GM23338 (cell line): Measurements from ENCODE around the gene RTEL1. TPM values are rescaled to one million over a fixed set of nuclear protein-coding genes. Genes with fewer than 3 reads are reported as not detected.

Source experiments
- ATAC-seq: fragments of 200-7000 bp; cut with Tn5 transposase; 3 replicates; pipeline ENCODE4 v1.9.1; 2020
- DNase-seq: peaks from one replicate; pipeline ENCODE4 v3.0.0-alpha.2; 2015; ENCODE audit warnings: low spot score
- H2AFZ ChIP-seq: fragments of 200-600 bp; sonication (generic); 2 replicates; pipeline ENCODE4 v1.8.0; 2016; ENCODE audit warnings: antibody characterized with exemption, mild to moderate bottlenecking, moderate library complexity
- H3F3A ChIP-seq: fragments of 200-600 bp; sonication (generic); replicated peaks from 2 replicates; pipeline ENCODE4 v1.8.0; 2017; ENCODE audit warnings: antibody characterized with exemption, mixed run types, low read depth
- H3K27ac ChIP-seq: fragments of 200-600 bp; sonication (generic); 2 replicates; pipeline ENCODE4 v1.6.1; 2016; ENCODE audit warnings: low read depth
- H3K27me3 ChIP-seq: fragments of 200-600 bp; sonication (generic); 2 replicates; pipeline ENCODE4 v1.8.0; 2016; ENCODE audit warnings: mild to moderate bottlenecking, mixed run types, moderate library complexity; ENCODE audit not compliant: insufficient read depth
- H3K36me3 ChIP-seq: fragments of 200-600 bp; sonication (generic); 2 replicates; pipeline ENCODE4 v1.8.0; 2016; ENCODE audit warnings: mild to moderate bottlenecking; ENCODE audit not compliant: insufficient read depth
- H3K4me1 ChIP-seq: fragments of 200-600 bp; sonication (generic); 2 replicates; pipeline ENCODE4 v1.8.0; 2016; ENCODE audit warnings: mild to moderate bottlenecking, moderate library complexity; ENCODE audit not compliant: insufficient read depth
- H3K4me2 ChIP-seq: fragments of 200-600 bp; sonication (generic); 2 replicates; pipeline ENCODE4 v1.7.1; 2017; ENCODE audit warnings: mixed run types
- H3K4me3 ChIP-seq: fragments of 200-600 bp; sonication (generic); 2 replicates; pipeline ENCODE4 v1.6.1; 2016; ENCODE audit warnings: mixed run types
- H3K79me2 ChIP-seq: fragments of 200-600 bp; sonication (generic); replicated peaks from 2 replicates; pipeline ENCODE4 v1.8.0; 2017; ENCODE audit warnings: mild to moderate bottlenecking; ENCODE audit not compliant: insufficient read depth
- H3K9me2 ChIP-seq: fragments of 200-600 bp; sonication (generic); 2 replicates; pipeline ENCODE4 v1.8.0; 2017; ENCODE audit not compliant: insufficient read depth
- H4K20me1 ChIP-seq: fragments of 200-600 bp; sonication (generic); replicated peaks from 2 replicates; pipeline ENCODE4 v1.8.0; 2017; ENCODE audit warnings: mild to moderate bottlenecking; ENCODE audit not compliant: insufficient read depth
- H3K27ac Mint-ChIP-seq: 2 replicates; pipeline ENCODE4 v1.8.0; 2020; ENCODE audit warnings: inconsistent platforms, mild to moderate bottlenecking, moderate library complexity, mixed read lengths
- H3K27me3 Mint-ChIP-seq: 3 replicates; pipeline ENCODE4 v1.8.0; 2022; ENCODE audit warnings: low read depth, mild to moderate bottlenecking, moderate library complexity, mixed read lengths, inconsistent platforms; ENCODE audit not compliant: insufficient read depth, poor library complexity
- H3K36me3 Mint-ChIP-seq: 3 replicates; pipeline ENCODE4 v1.8.0; 2021; ENCODE audit warnings: low read depth, mild to moderate bottlenecking, inconsistent platforms, moderate library complexity, mixed read lengths
- H3K4me1 Mint-ChIP-seq: 3 replicates; pipeline ENCODE4 v1.8.0; 2020; ENCODE audit warnings: mild to moderate bottlenecking, inconsistent platforms, mixed read lengths
- H3K4me3 Mint-ChIP-seq: 3 replicates; pipeline ENCODE4 v1.8.0; 2021; ENCODE audit warnings: moderate library complexity, mild to moderate bottlenecking, inconsistent platforms, mixed read lengths
- H3K9me3 Mint-ChIP-seq: 3 replicates; pipeline ENCODE4 v1.8.0; 2020; ENCODE audit warnings: moderate library complexity, mild to moderate bottlenecking, inconsistent platforms, mixed read lengths
- CREB1 ChIP-seq: fragments of 250-450 bp; sonication (Bioruptor Pico); IDR thresholded peaks from 2 replicates; pipeline ENCODE4 v1.5.0; 2020; ENCODE audit warnings: low read depth, mild to moderate bottlenecking, moderate library complexity
- EZH2 ChIP-seq: fragments of 200-600 bp; sonication (generic); IDR thresholded peaks from one replicate; pipeline ENCODE4 v1.8.0; 2017; ENCODE audit warnings: antibody characterized with exemption, mild to moderate bottlenecking, low read depth; ENCODE audit not compliant: unreplicated experiment
- EZH2phosphoT487 ChIP-seq: fragments of 200-600 bp; sonication (generic); IDR thresholded peaks from one replicate; pipeline ENCODE4 v1.8.1; 2018; ENCODE audit warnings: antibody characterized with exemption; ENCODE audit not compliant: unreplicated experiment
- NANOG ChIP-seq: IDR thresholded peaks from 2 replicates; pipeline ENCODE4 v1.6.1; 2016; ENCODE audit warnings: antibody characterized with exemption, borderline replicate concordance
- POLR2AphosphoS5 ChIP-seq: IDR thresholded peaks from 2 replicates; pipeline ENCODE4 v1.6.1; 2016; ENCODE audit warnings: antibody characterized with exemption, low read depth
- STAT1 ChIP-seq: IDR thresholded peaks from one replicate; pipeline ENCODE4 v1.6.1; 2016; ENCODE audit warnings: antibody characterized with exemption; ENCODE audit not compliant: unreplicated experiment
- ZNF114 ChIP-seq: fragments of 250-450 bp; sonication (Bioruptor Pico); IDR thresholded peaks from 2 replicates; pipeline ENCODE4 v1.5.0; 2020; ENCODE audit warnings: mild to moderate bottlenecking, moderate library complexity
- polyA plus RNA-seq: library from polyadenylated mRNA; unstranded; fragments of >200 nt; fragmentation: Nextera tagmentation; extraction: Ambion mirVana; gene quantifications from 2 replicates; pipeline ENCODE4 v1.2.1, GENCODE V29; 2016
- total RNA-seq: library from RNA; depleted of rRNA; stranded (reverse); fragments of >200 nt; shearing (Covaris generic); gene quantifications from 2 replicates; pipeline ENCODE4 v1.2.3, GENCODE V29; 2014
- TF ChIP-seq, protein P1 (sequence below), 2 experiments: fragments of 200-600 bp in 1 of 2; sonication (generic) in 1 of 2; conservative IDR thresholded peaks; 2 replicates each; pipeline versions ENCODE4 v1.5.1 to v1.6.1; 2016 to 2017; ENCODE audit warnings: antibody characterized with exemption in 2 of 2, low read depth in 2 of 2, mild to moderate bottlenecking in 2 of 2, moderate library complexity in 1 of 2
- TF ChIP-seq, protein P2 (sequence below): IDR thresholded peaks from one replicate; pipeline ENCODE4 v1.6.1; 2018; ENCODE audit warnings: antibody characterized with exemption; ENCODE audit not compliant: unreplicated experiment
- TF ChIP-seq, protein P3 (sequence below): IDR thresholded peaks from 2 replicates; pipeline ENCODE4 v1.6.1; 2016; ENCODE audit warnings: antibody characterized with exemption

The RTEL1 gene
- total and polyA plus RNA-seq, 2 experiments from 2014 or later, result 14.2 to 34.5 TPM

DNA sequence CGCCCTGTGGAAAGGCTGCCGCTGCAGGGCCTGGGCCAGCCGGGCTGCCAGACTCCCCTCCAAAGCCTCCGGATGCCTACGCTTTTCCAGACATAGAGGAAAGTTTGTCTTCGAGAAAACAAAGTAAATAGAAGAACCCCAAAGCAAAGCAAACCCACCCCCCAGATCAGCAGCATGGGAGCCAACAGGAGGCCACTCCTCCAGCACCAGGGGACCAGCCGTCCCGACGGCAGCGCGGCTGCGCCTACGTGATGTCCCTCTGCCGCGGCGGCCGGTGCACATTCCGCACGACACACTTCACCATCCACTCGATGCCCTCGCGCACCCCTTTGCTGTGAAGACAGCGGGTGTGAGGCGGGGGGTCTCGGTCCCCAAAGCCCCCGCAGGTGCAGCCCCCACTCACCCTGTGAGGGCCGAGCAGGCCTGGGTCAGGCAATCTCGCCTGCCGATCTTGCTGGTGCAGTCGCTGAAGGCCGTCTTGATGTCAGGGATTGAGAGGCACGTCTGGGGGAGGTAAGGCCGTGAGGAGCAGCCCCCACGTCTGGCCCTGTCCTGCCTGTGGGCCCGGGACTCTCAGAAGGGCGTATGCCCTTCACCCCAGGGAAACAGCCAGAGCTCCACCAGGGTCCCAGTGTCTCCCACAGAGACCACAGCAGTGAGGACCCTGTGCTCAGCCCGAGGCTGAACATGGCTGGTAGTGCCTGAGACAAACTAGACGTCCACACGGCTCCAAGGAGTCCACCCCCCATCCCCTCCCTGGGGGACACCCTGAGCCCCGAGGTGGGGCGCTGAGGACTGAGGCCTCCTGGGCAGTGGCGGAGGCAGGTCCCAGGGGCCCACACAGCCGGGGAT is 42.3 kb downstream of the RTEL1 start:
- no peak for ATAC-seq
- H4K20me1 ChIP-seq, result no peaks in the 10 kb centered on the region; the same call in 1 of the 2 replicates
- no peak for TF ChIP-seq ZNF114 (CRISPR knock-in tag)
- TF ChIP-seq, protein P1, sequence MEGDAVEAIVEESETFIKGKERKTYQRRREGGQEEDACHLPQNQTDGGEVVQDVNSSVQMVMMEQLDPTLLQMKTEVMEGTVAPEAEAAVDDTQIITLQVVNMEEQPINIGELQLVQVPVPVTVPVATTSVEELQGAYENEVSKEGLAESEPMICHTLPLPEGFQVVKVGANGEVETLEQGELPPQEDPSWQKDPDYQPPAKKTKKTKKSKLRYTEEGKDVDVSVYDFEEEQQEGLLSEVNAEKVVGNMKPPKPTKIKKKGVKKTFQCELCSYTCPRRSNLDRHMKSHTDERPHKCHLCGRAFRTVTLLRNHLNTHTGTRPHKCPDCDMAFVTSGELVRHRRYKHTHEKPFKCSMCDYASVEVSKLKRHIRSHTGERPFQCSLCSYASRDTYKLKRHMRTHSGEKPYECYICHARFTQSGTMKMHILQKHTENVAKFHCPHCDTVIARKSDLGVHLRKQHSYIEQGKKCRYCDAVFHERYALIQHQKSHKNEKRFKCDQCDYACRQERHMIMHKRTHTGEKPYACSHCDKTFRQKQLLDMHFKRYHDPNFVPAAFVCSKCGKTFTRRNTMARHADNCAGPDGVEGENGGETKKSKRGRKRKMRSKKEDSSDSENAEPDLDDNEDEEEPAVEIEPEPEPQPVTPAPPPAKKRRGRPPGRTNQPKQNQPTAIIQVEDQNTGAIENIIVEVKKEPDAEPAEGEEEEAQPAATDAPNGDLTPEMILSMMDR (conservative IDR thresholded peaks at IDR 0.05; ENCODE audit: low read depth in 2 of 2), result no peak
- TF ChIP-seq CREB1 (CRISPR knock-in tag), result no peak
- no peak for TF ChIP-seq POLR2AphosphoS5
- TF ChIP-seq, protein P2, sequence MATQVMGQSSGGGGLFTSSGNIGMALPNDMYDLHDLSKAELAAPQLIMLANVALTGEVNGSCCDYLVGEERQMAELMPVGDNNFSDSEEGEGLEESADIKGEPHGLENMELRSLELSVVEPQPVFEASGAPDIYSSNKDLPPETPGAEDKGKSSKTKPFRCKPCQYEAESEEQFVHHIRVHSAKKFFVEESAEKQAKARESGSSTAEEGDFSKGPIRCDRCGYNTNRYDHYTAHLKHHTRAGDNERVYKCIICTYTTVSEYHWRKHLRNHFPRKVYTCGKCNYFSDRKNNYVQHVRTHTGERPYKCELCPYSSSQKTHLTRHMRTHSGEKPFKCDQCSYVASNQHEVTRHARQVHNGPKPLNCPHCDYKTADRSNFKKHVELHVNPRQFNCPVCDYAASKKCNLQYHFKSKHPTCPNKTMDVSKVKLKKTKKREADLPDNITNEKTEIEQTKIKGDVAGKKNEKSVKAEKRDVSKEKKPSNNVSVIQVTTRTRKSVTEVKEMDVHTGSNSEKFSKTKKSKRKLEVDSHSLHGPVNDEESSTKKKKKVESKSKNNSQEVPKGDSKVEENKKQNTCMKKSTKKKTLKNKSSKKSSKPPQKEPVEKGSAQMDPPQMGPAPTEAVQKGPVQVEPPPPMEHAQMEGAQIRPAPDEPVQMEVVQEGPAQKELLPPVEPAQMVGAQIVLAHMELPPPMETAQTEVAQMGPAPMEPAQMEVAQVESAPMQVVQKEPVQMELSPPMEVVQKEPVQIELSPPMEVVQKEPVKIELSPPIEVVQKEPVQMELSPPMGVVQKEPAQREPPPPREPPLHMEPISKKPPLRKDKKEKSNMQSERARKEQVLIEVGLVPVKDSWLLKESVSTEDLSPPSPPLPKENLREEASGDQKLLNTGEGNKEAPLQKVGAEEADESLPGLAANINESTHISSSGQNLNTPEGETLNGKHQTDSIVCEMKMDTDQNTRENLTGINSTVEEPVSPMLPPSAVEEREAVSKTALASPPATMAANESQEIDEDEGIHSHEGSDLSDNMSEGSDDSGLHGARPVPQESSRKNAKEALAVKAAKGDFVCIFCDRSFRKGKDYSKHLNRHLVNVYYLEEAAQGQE, result no peak
- no peak for TF ChIP-seq EZH2
- no peak for TF ChIP-seq NANOG
- TF ChIP-seq STAT1, result no peak
- H3K27ac ChIP-seq, result no peak overlapping the region
- H3K27ac Mint-ChIP-seq, result no peak overlapping the region
- no peak overlapping the region for H2AFZ ChIP-seq
- H3K79me2 ChIP-seq, result no peaks in the 10 kb centered on the region
- H3K4me2 ChIP-seq, result no peak overlapping the region
- DNase-seq, result no peak
- no peaks in the 10 kb centered on the region for H3K27me3 ChIP-seq
- H3K36me3 Mint-ChIP-seq, result peaks cover 9% of the 10 kb centered on the region
- peaks cover 15% of the 10 kb centered on the region for H3K27me3 Mint-ChIP-seq
- H3K36me3 ChIP-seq, result no peaks in the 10 kb centered on the region
- H3F3A ChIP-seq, result peaks cover 4% of the 10 kb centered on the region; the same call in 1 of the 2 replicates
- no peaks in the 10 kb centered on the region for H3K9me2 ChIP-seq
- no peak overlapping the region; the same call in 2 of the 3 replicates for H3K4me3 Mint-ChIP-seq
- no peaks in the 10 kb centered on the region for H3K9me3 Mint-ChIP-seq
- no peaks in the 10 kb centered on the region for H3K4me1 ChIP-seq
- H3K4me3 ChIP-seq, result no peak overlapping the region
- H3K4me1 Mint-ChIP-seq, result peaks cover 3% of the 10 kb centered on the region; the same call in 2 of the 3 replicates

DNA sequence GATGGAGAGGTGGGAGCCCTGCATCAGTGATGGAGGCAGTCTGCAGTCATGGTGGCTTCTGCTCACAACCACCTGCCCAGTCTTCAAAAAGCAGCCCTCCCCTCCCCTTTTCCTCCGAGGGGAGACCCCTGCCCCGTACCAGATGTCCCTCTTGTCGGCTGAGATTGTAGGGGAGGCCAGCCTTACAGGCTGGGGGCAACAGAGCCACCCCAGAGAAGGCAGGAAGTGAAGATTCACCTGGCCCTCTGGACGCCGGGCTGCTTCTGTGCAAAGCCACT is 42.9 kb downstream of the RTEL1 start:
- no peaks in the 10 kb centered on the region for H3K79me2 ChIP-seq
- no peak overlapping the region for H3K27ac Mint-ChIP-seq
- no peaks in the 10 kb centered on the region for H3K4me1 ChIP-seq
- no peaks in the 10 kb centered on the region for H3K9me3 Mint-ChIP-seq
- TF ChIP-seq CREB1 (CRISPR knock-in tag) (no peak), STAT1 (no peak), EZH2 (no peak), POLR2AphosphoS5 (no peak), EZH2phosphoT487 (no peak), ZNF114 (CRISPR knock-in tag) (no peak)
- TF ChIP-seq, protein P2, result no peak
- TF ChIP-seq, protein P3, sequence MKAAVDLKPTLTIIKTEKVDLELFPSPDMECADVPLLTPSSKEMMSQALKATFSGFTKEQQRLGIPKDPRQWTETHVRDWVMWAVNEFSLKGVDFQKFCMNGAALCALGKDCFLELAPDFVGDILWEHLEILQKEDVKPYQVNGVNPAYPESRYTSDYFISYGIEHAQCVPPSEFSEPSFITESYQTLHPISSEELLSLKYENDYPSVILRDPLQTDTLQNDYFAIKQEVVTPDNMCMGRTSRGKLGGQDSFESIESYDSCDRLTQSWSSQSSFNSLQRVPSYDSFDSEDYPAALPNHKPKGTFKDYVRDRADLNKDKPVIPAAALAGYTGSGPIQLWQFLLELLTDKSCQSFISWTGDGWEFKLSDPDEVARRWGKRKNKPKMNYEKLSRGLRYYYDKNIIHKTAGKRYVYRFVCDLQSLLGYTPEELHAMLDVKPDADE, result no peak
- no peak overlapping the region for H3K4me3 Mint-ChIP-seq
- H3K9me2 ChIP-seq, result no peaks in the 10 kb centered on the region
- no peak overlapping the region for H2AFZ ChIP-seq
- no peak overlapping the region for H3K4me2 ChIP-seq
- DNase-seq (no peak), ATAC-seq (no peak)
- no peak overlapping the region for H3K4me3 ChIP-seq
- H3K27ac ChIP-seq, result no peak overlapping the region
- H4K20me1 ChIP-seq, result peaks cover 4% of the 10 kb centered on the region; the same call in 1 of the 2 replicates
- H3K27me3 Mint-ChIP-seq, result peaks cover 16% of the 10 kb centered on the region
- H3K27me3 ChIP-seq, result no peaks in the 10 kb centered on the region
- peaks cover 3% of the 10 kb centered on the region; the same call in 2 of the 3 replicates for H3K4me1 Mint-ChIP-seq
- peaks cover 10% of the 10 kb centered on the region for H3K36me3 Mint-ChIP-seq
- no peaks in the 10 kb centered on the region for H3K36me3 ChIP-seq
- H3F3A ChIP-seq, result peaks cover 4% of the 10 kb centered on the region; the same call in 1 of the 2 replicates
